ENCODE results near the gene METTL25B. TPM values are rescaled to one million over a fixed set of nuclear protein-coding genes. Genes with fewer than 3 reads are reported as not detected.
"Not testable (repeated sequence)": the region's sequence is repeated elsewhere in the genome, so short reads cannot be mapped to it uniquely, and the experiment has no call there.

METTL25B gene
- total and polyA plus RNA-seq, 2 experiments from 2014 or later, result 18.3 to 21.1 TPM

DNA sequence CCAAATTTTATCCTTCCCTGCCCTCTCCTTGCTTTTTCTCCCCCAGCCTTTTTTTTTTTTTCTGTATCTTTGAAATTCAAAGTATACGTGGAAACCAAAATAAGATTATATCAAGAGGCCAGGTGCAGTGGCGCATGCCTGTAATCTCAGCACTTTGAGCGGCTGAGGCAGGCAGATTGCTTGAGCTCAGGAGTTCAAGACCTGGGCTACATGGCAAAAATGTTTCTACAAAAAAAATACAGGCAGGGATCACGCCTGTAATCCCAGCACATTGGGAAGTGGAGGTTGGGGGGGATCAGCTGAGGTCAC lies 32.5 kb downstream of the METTL25B start (continued):
- TF ChIP-seq, protein P1, sequence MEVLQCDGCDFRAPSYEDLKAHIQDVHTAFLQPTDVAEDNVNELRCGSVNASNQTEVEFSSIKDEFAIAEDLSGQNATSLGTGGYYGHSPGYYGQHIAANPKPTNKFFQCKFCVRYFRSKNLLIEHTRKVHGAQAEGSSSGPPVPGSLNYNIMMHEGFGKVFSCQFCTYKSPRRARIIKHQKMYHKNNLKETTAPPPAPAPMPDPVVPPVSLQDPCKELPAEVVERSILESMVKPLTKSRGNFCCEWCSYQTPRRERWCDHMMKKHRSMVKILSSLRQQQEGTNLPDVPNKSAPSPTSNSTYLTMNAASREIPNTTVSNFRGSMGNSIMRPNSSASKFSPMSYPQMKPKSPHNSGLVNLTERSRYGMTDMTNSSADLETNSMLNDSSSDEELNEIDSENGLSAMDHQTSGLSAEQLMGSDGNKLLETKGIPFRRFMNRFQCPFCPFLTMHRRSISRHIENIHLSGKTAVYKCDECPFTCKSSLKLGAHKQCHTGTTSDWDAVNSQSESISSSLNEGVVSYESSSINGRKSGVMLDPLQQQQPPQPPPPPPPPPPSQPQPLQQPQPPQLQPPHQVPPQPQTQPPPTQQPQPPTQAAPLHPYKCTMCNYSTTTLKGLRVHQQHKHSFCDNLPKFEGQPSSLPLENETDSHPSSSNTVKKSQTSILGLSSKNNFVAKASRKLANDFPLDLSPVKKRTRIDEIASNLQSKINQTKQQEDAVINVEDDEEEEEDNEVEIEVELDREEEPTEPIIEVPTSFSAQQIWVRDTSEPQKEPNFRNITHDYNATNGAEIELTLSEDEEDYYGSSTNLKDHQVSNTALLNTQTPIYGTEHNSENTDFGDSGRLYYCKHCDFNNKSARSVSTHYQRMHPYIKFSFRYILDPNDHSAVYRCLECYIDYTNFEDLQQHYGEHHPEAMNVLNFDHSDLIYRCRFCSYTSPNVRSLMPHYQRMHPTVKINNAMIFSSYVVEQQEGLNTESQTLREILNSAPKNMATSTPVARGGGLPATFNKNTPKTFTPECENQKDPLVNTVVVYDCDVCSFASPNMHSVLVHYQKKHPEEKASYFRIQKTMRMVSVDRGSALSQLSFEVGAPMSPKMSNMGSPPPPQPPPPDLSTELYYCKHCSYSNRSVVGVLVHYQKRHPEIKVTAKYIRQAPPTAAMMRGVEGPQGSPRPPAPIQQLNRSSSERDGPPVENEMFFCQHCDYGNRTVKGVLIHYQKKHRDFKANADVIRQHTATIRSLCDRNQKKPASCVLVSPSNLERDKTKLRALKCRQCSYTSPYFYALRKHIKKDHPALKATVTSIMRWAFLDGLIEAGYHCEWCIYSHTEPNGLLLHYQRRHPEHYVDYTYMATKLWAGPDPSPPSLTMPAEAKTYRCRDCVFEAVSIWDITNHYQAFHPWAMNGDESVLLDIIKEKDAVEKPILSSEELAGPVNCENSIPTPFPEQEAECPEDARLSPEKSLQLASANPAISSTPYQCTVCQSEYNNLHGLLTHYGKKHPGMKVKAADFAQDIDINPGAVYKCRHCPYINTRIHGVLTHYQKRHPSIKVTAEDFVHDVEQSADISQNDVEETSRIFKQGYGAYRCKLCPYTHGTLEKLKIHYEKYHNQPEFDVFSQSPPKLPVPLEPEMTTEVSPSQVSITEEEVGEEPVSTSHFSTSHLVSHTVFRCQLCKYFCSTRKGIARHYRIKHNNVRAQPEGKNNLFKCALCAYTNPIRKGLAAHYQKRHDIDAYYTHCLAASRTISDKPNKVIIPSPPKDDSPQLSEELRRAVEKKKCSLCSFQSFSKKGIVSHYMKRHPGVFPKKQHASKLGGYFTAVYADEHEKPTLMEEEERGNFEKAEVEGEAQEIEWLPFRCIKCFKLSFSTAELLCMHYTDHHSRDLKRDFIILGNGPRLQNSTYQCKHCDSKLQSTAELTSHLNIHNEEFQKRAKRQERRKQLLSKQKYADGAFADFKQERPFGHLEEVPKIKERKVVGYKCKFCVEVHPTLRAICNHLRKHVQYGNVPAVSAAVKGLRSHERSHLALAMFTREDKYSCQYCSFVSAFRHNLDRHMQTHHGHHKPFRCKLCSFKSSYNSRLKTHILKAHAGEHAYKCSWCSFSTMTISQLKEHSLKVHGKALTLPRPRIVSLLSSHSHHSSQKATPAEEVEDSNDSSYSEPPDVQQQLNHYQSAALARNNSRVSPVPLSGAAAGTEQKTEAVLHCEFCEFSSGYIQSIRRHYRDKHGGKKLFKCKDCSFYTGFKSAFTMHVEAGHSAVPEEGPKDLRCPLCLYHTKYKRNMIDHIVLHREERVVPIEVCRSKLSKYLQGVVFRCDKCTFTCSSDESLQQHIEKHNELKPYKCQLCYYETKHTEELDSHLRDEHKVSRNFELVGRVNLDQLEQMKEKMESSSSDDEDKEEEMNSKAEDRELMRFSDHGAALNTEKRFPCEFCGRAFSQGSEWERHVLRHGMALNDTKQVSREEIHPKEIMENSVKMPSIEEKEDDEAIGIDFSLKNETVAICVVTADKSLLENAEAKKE (CRISPR knock-in tag; IDR thresholded peaks at IDR 0.05), result no peak
- no peak for TF ChIP-seq CREB1 (CRISPR knock-in tag; IDR thresholded peaks at IDR 0.05; ENCODE audit: low read depth)

DNA sequence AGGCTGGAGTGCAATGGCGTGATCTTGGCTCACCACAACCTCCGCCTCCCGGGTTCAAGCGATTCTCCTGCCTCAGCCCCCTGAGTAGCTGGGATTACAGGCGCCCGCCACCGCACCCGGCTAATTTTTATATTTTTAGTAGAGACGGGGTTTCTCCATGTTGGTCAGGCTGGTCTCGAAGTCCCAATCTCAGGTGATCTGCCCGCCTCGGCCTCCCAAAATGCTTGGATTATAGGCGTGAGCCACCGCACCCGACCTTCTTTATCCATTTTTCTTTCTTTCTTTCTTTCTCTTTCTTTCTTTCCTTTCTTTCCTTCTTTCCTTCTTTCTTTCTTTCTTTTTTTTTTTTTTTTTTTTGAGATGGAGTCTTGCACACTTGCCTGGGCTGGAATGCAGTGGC lies 36.9 kb downstream of the METTL25B start:
- not testable (repeated sequence) for ATAC-seq, H3K27ac Mint-ChIP-seq

DNA sequence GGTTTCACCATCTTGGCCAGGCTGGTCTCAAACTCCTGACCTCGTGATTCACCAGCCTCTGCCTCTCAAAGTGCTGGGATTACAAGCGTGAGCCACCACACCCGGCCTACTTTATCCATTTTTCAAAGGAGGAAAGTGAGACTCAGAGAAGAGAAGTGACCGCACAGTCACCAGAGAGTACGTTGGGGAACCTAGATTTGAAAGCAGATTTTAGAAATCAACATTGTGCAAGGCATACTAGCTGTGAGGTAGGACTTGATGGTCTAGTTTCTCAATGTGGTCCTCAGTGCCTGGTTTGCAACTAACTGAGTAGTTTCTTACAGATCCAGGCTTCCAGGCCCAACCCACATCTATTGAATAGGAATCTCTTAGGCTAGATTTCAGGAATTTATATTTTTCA lies 37.4 kb downstream of the METTL25B start:
- no peak overlapping the region for H3K27ac Mint-ChIP-seq
- Histone ChIP-seq H3K27ac (ENCODE audit: low read depth) (peak overlapping the region; percentile 47; the same call in 1 of the 2 replicates), H3K4me2 (peak overlapping the region; percentile 75), H2AFZ (peak overlapping the region; percentile 19; the same call in 1 of the 2 replicates), H4K20me1 (replicated peaks; ENCODE audit: insufficient read depth) (peaks cover 22% of the 10 kb centered on the region), H3F3A (replicated peaks; ENCODE audit: low read depth) (peaks cover 8% of the 10 kb centered on the region), H3K36me3 (ENCODE audit: insufficient read depth) (peaks cover 7% of the 10 kb centered on the region), H3K79me2 (replicated peaks; ENCODE audit: insufficient read depth) (peaks cover 35% of the 10 kb centered on the region), H3K27me3 (ENCODE audit: insufficient read depth) (no peaks in the 10 kb centered on the region), H3K4me1 (ENCODE audit: insufficient read depth) (peaks cover 29% of the 10 kb centered on the region), H3K4me3 (no peak overlapping the region), H3K9me2 (ENCODE audit: insufficient read depth) (no peaks in the 10 kb centered on the region)
- no peaks in the 10 kb centered on the region for H3K9me3 Mint-ChIP-seq
- peaks cover 26% of the 10 kb centered on the region for H3K4me1 Mint-ChIP-seq
- DNase-seq (ENCODE audit: low spot score) (no peak), ATAC-seq (no peak)
- H3K4me3 Mint-ChIP-seq, result no peak overlapping the region; the same call in 1 of the 3 replicates
- peaks cover 20% of the 10 kb centered on the region for H3K36me3 Mint-ChIP-seq (ENCODE audit: low read depth)
- H3K27me3 Mint-ChIP-seq (ENCODE audit: insufficient read depth, low read depth, poor library complexity), result peaks cover 7% of the 10 kb centered on the region
- TF ChIP-seq, protein P1 (CRISPR knock-in tag; IDR thresholded peaks at IDR 0.05), result no peak

More for the DNA sequence above, 36.9 kb downstream of the METTL25B start:
- H3K4me2 ChIP-seq; H3K27me3 ChIP-seq (ENCODE audit: insufficient read depth); H3K9me3 Mint-ChIP-seq; H3F3A ChIP-seq (replicated peaks; ENCODE audit: low read depth); H3K36me3 ChIP-seq (ENCODE audit: insufficient read depth); H3K9me2 ChIP-seq (ENCODE audit: insufficient read depth); H2AFZ ChIP-seq; DNase-seq (ENCODE audit: low spot score); H3K4me3 Mint-ChIP-seq; H3K4me3 ChIP-seq; H3K27ac ChIP-seq (ENCODE audit: low read depth): not testable (repeated sequence)
- Mint-ChIP-seq H3K4me1 (peaks cover 27% of the 10 kb centered on the region), H3K36me3 (ENCODE audit: low read depth) (peaks cover 15% of the 10 kb centered on the region), H3K27me3 (ENCODE audit: insufficient read depth, low read depth, poor library complexity) (peaks cover 10% of the 10 kb centered on the region)
- H3K79me2 ChIP-seq (replicated peaks; ENCODE audit: insufficient read depth), result peaks cover 30% of the 10 kb centered on the region
- peaks cover 16% of the 10 kb centered on the region for H4K20me1 ChIP-seq (replicated peaks; ENCODE audit: insufficient read depth)
- peaks cover 29% of the 10 kb centered on the region for H3K4me1 ChIP-seq (ENCODE audit: insufficient read depth)

Data from GM23338 (cell line).